Measurements from ENCODE around the gene LILRA6. TPM values are rescaled to one million over a fixed set of nuclear protein-coding genes. Genes with fewer than 3 reads are reported as not detected.
"Not testable (repeated sequence)": the region's sequence is repeated elsewhere in the genome, so short reads cannot be mapped to it uniquely, and the experiment has no call there.

The LILRA6 gene
- polyA plus RNA-seq, 4 donors, result 0.27 to 1.6 (median 0.53) TPM; not detected in 1

DNA sequence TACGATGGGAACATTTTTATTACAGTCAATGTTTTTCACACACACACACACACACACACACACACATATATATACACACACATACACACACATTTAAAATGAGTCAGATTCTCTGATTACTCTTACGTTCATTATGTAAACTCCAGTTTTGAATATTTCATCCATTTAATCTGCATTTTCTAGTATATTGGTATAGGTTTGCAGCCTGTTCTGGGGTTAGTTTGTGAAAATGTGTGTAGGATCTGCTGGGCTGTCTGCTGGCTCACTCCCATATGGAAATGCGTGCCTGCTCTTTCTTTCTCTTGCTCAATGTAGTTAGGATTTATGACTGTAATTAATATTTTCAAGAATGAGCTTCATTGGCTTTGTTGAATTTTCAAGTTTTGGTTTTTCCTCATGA is 31.2 kb upstream of the LILRA6 start:
- Histone ChIP-seq H3K27ac (ENCODE audit: low read depth in 1 of 3, low read length in 2 of 3) (no peak overlapping the region), H3K4me3 (ENCODE audit: low read depth in 1 of 3, low read length in 3 of 3) (no peak overlapping the region), H3K4me1 (ENCODE audit: control insufficient read depth in 3 of 3, insufficient read depth in 2 of 3, low read depth in 1 of 3, low read length in 2 of 3) (no peaks in the 10 kb centered on the region), H3K27me3 (ENCODE audit: control insufficient read depth in 3 of 3, insufficient read depth in 3 of 3, low read length in 3 of 3) (no peaks in the 10 kb centered on the region), H3K9me3 (ENCODE audit: control insufficient read depth in 2 of 2, insufficient read depth in 1 of 2, low read depth in 1 of 2, low read length in 1 of 2) (no peaks in the 10 kb centered on the region), H3K36me3 (ENCODE audit: control insufficient read depth in 3 of 3, insufficient read depth in 2 of 3, low read depth in 1 of 3, low read length in 3 of 3) (no peaks in the 10 kb centered on the region)
- WGBS, 3 donors, result 24 to 53% (median 41%) methylated on average over 3 of the region's 3 CpGs
- DNase-seq (no peak), FAIRE-seq (no peak)

DNA sequence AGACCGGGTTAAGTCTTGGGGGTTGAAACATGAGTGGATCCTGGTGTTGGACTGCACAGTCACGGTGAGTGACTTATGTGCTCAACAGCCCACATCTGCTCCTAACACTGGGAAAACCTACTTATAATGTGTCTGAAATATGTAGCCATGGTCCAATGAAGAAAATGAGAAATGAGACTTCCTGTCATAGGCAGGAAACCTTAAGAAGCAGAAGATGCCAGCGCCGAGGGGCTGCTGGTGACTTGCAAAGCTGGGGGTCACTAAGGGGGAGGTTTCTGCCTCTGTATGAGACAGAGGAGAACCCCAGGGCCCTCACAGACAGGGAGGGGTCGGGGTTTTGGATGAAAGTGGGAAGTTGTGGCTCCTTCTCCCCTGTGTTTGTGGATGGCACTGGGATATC is 29.6 kb upstream of the LILRA6 start:
- not testable (repeated sequence) for H3K27me3 ChIP-seq (ENCODE audit: control insufficient read depth in 3 of 3, insufficient read depth in 3 of 3, low read length in 3 of 3); H3K4me1 ChIP-seq (ENCODE audit: control insufficient read depth in 3 of 3, insufficient read depth in 2 of 3, low read depth in 1 of 3, low read length in 2 of 3); H3K36me3 ChIP-seq (ENCODE audit: control insufficient read depth in 3 of 3, insufficient read depth in 2 of 3, low read depth in 1 of 3, low read length in 3 of 3); FAIRE-seq; DNase-seq; H3K4me3 ChIP-seq (ENCODE audit: low read depth in 1 of 3, low read length in 3 of 3); H3K27ac ChIP-seq (ENCODE audit: low read depth in 1 of 3, low read length in 2 of 3); H3K9me3 ChIP-seq (ENCODE audit: control insufficient read depth in 2 of 2, insufficient read depth in 1 of 2, low read depth in 1 of 2, low read length in 1 of 2)
- WGBS, 3 donors, result 53 to 64% (median 55%) methylated on average over 5 of the region's 5 CpGs

DNA sequence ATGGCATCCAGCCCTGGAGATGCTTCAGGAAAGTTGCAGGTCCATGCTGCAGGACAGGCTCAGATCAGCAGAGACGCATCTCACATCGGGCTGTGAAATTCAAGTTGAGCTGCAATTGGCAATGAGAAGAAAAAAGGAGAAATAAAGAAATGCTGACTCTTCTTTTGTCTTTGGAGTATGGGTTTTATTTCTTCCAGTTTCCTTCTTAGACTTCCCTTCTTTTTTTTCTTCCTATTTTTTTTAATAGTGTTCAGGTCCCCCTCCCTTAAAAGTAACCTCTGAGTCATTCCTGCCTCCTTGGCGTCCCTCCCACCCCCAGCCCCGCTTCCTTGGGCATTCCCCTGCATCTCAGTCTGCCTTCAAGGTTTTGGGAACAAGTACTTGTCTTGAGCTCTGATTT is 29.0 kb upstream of the LILRA6 start:
- not testable (repeated sequence) for FAIRE-seq; H3K4me3 ChIP-seq (ENCODE audit: low read depth in 1 of 3, low read length in 3 of 3); H3K27ac ChIP-seq (ENCODE audit: low read depth in 1 of 3, low read length in 2 of 3); DNase-seq; H3K36me3 ChIP-seq (ENCODE audit: control insufficient read depth in 3 of 3, insufficient read depth in 2 of 3, low read depth in 1 of 3, low read length in 3 of 3); H3K9me3 ChIP-seq (ENCODE audit: control insufficient read depth in 2 of 2, insufficient read depth in 1 of 2, low read depth in 1 of 2, low read length in 1 of 2); H3K27me3 ChIP-seq (ENCODE audit: control insufficient read depth in 3 of 3, insufficient read depth in 3 of 3, low read length in 3 of 3); H3K4me1 ChIP-seq (ENCODE audit: control insufficient read depth in 3 of 3, insufficient read depth in 2 of 3, low read depth in 1 of 3, low read length in 2 of 3)
- 31 to 64% (median 63%) methylated on average over 2 to 4 of the region's 4 CpGs for WGBS, 3 donors

DNA sequence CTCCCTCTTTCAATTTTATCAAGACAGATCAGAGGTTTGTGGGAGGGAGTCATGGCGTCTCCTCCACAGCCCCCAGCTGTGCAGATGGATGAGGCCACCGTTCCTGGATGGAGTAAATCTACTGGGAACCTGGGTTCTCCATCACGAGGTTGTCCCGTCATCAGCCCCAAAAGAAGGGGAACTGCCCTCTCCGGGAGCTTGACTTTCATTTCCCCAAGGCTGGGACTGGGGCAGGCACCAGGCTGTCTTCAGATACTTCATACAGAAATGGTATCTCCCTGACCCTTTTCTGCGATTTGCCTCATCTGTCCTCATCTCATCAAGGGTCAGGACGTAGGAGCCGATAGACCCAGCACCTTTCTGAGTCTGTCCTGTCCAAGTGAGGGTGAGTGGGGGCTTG is 28.5 kb upstream of the LILRA6 start:
- no peak for DNase-seq
- Histone ChIP-seq H3K4me3 (ENCODE audit: low read depth in 1 of 3, low read length in 3 of 3) (no peak overlapping the region), H3K9me3 (ENCODE audit: control insufficient read depth in 2 of 2, insufficient read depth in 1 of 2, low read depth in 1 of 2, low read length in 1 of 2) (no peaks in the 10 kb centered on the region), H3K4me1 (ENCODE audit: control insufficient read depth in 3 of 3, insufficient read depth in 2 of 3, low read depth in 1 of 3, low read length in 2 of 3) (no peaks in the 10 kb centered on the region), H3K27ac (ENCODE audit: low read depth in 1 of 3, low read length in 2 of 3) (no peak overlapping the region), H3K36me3 (ENCODE audit: control insufficient read depth in 3 of 3, insufficient read depth in 2 of 3, low read depth in 1 of 3, low read length in 3 of 3) (no peaks in the 10 kb centered on the region), H3K27me3 (ENCODE audit: control insufficient read depth in 3 of 3, insufficient read depth in 3 of 3, low read length in 3 of 3) (no peaks in the 10 kb centered on the region)
- WGBS, 3 donors, result 71 to 82% (median 72%) methylated on average over 8 of the region's 8 CpGs
- FAIRE-seq, result no peak

DNA sequence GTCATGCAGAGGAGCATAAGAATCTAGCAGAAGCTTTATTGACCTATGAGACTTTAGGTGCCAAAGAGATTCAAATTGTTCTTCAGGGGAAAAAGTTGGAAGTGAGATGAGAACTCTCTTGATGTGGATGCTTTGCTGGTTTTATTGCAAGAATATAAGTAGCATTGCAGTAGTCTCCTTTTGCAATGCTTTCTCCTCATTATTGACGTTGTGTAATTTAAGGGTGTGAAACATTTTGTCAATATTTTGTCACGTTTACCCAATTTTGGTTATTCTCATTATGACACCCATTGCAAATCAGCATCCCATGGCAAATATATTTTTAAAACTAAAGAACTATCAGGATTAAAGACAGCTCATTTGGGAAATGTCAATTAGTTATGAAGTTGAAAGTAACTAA is 26.3 kb upstream of the LILRA6 start:
- Histone ChIP-seq H3K4me1 (ENCODE audit: control insufficient read depth in 3 of 3, insufficient read depth in 2 of 3, low read depth in 1 of 3, low read length in 2 of 3) (no peaks in the 10 kb centered on the region), H3K36me3 (ENCODE audit: control insufficient read depth in 3 of 3, insufficient read depth in 2 of 3, low read depth in 1 of 3, low read length in 3 of 3) (no peaks in the 10 kb centered on the region), H3K27me3 (ENCODE audit: control insufficient read depth in 3 of 3, insufficient read depth in 3 of 3, low read length in 3 of 3) (no peaks in the 10 kb centered on the region), H3K9me3 (ENCODE audit: control insufficient read depth in 2 of 2, insufficient read depth in 1 of 2, low read depth in 1 of 2, low read length in 1 of 2) (no peaks in the 10 kb centered on the region), H3K27ac (ENCODE audit: low read depth in 1 of 3, low read length in 2 of 3) (no peak overlapping the region), H3K4me3 (ENCODE audit: low read depth in 1 of 3, low read length in 3 of 3) (no peak overlapping the region)
- 45 to 66% (median 52%) methylated on average over 2 of the region's 2 CpGs for WGBS, 3 donors
- FAIRE-seq (no peak), DNase-seq (no peak)

DNA sequence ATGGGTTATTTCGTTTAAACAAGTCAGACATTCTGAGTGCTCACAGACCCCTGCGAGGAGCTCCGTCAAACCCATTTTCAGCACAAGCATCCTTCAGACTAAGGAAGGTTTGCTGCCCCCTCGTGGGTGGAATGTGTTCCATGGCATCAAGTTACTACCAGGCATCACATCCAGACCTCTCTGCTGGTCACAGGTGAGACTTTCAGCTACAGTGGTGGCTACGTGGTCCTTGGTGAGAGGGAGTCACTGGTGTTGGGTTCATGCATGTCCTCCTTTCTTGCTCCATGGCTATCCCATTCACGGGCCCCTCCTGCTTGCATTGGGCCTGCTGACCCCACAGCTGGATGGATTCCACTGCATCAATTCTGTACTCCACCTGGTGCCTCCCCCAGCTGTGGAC is 23.5 kb upstream of the LILRA6 start:
- no peak overlapping the region for H3K27ac ChIP-seq (ENCODE audit: low read depth in 1 of 3, low read length in 2 of 3)
- no peak overlapping the region for H3K4me3 ChIP-seq (ENCODE audit: low read depth in 1 of 3, low read length in 3 of 3)
- no peak for FAIRE-seq
- no peaks in the 10 kb centered on the region for H3K4me1 ChIP-seq (ENCODE audit: control insufficient read depth in 3 of 3, insufficient read depth in 2 of 3, low read depth in 1 of 3, low read length in 2 of 3)
- H3K9me3 ChIP-seq (ENCODE audit: control insufficient read depth in 2 of 2, insufficient read depth in 1 of 2, low read depth in 1 of 2, low read length in 1 of 2), result no peaks in the 10 kb centered on the region
- DNase-seq, result peak; percentile 61 to 79
- 3 to 7% (median 6%) methylated on average over 6 of the region's 6 CpGs for WGBS, 3 donors
- H3K36me3 ChIP-seq (ENCODE audit: control insufficient read depth in 3 of 3, insufficient read depth in 2 of 3, low read depth in 1 of 3, low read length in 3 of 3), result no peaks in the 10 kb centered on the region
- no peaks in the 10 kb centered on the region for H3K27me3 ChIP-seq (ENCODE audit: control insufficient read depth in 3 of 3, insufficient read depth in 3 of 3, low read length in 3 of 3)

DNA sequence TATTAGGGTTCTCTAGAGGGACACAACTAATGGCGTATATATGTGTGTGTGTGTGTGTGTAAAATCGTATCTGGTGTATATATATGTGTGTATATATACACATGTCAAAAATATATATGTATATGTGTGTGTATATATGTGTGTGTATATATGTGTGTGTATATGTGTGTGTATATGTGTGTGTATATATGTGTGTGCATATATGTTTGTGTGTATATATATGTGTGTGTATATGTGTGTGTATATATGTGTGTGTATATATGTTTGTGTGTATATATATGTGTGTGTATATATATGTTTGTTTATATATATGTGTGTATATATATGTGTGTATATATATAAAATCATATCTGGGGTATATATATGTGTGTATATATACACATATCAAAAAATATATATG is 19.9 kb upstream of the LILRA6 start:
- H3K9me3 ChIP-seq (ENCODE audit: control insufficient read depth in 2 of 2, insufficient read depth in 1 of 2, low read depth in 1 of 2, low read length in 1 of 2), result no peaks in the 10 kb centered on the region
- WGBS, 3 donors, result 79 to 89% (median 84%) methylated on average over 2 of the region's 2 CpGs
- FAIRE-seq (no peak), DNase-seq (no peak)
- no peaks in the 10 kb centered on the region for H3K4me1 ChIP-seq (ENCODE audit: control insufficient read depth in 3 of 3, insufficient read depth in 2 of 3, low read depth in 1 of 3, low read length in 2 of 3)
- no peak overlapping the region for H3K27ac ChIP-seq (ENCODE audit: low read depth in 1 of 3, low read length in 2 of 3)
- no peak overlapping the region for H3K4me3 ChIP-seq (ENCODE audit: low read depth in 1 of 3, low read length in 3 of 3)
- H3K27me3 ChIP-seq (ENCODE audit: control insufficient read depth in 3 of 3, insufficient read depth in 3 of 3, low read length in 3 of 3), result no peaks in the 10 kb centered on the region
- H3K36me3 ChIP-seq (ENCODE audit: control insufficient read depth in 3 of 3, insufficient read depth in 2 of 3, low read depth in 1 of 3, low read length in 3 of 3), result no peaks in the 10 kb centered on the region

DNA sequence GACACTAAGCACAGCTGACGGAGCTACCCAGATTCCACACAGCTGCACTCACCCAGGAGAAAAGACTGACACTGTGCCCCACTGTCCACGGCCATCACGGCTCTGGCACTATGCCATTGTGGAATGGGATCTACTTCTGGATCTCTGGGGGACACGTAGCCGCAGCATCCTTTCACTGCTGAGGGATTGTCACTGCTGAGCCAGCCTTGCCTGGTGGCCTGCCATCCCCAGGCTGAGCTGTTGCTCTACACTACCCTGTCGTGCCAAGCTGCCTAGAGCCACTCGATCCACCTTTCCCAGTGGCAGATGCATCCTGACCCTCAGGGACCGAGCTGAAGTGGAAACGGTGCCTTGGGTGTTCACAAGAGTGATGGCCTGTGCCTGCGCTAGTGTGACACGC is 19.5 kb upstream of the LILRA6 start:
- Histone ChIP-seq H3K9me3 (ENCODE audit: control insufficient read depth in 2 of 2, insufficient read depth in 1 of 2, low read depth in 1 of 2, low read length in 1 of 2) (no peaks in the 10 kb centered on the region), H3K27me3 (ENCODE audit: control insufficient read depth in 3 of 3, insufficient read depth in 3 of 3, low read length in 3 of 3) (no peaks in the 10 kb centered on the region), H3K27ac (ENCODE audit: low read depth in 1 of 3, low read length in 2 of 3) (no peak overlapping the region), H3K4me3 (ENCODE audit: low read depth in 1 of 3, low read length in 3 of 3) (no peak overlapping the region), H3K36me3 (ENCODE audit: control insufficient read depth in 3 of 3, insufficient read depth in 2 of 3, low read depth in 1 of 3, low read length in 3 of 3) (no peaks in the 10 kb centered on the region), H3K4me1 (ENCODE audit: control insufficient read depth in 3 of 3, insufficient read depth in 2 of 3, low read depth in 1 of 3, low read length in 2 of 3) (no peaks in the 10 kb centered on the region)
- 73 to 80% (median 74%) methylated on average over 11 of the region's 11 CpGs for WGBS, 3 donors
- FAIRE-seq (no peak), DNase-seq (no peak)

DNA sequence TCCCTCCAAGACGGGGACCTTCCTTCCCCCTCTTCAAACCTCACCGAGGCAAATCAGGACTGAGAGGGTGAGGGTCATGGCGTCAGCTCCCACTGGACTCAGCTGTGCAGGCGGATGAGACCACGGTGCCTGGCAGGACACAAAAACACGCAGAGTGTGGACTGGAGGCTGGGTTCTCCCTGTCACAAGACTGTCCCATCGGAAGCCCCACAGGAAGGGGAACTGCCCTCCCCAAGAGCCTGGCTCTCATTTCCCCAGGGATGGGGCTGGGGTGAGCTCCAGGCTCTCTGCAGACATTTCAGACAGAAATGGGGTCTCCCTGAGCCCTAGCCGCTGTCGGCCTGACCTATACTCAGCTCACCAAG is 14.5 kb upstream of the LILRA6 start, which contains the start of gene LILRB5:
Gene LILRB5 (minus strand): TSS at position 158 of the 365 bp plus-strand sequence. CDS start 80 bp downstream, at position 78.
- peaks cover 0 to 3% (median 0%) of the 10 kb centered on the region in 3 donors for H3K27me3 ChIP-seq (ENCODE audit: control insufficient read depth in 3 of 3, insufficient read depth in 3 of 3, low read length in 3 of 3)
- H3K4me3 ChIP-seq (ENCODE audit: low read depth in 1 of 3, low read length in 3 of 3), result no peak within 1 kb of the TSS
- H3K9me3 ChIP-seq (ENCODE audit: control insufficient read depth in 2 of 2, insufficient read depth in 1 of 2, low read depth in 1 of 2, low read length in 1 of 2), result no peaks in the 10 kb centered on the region
- DNase-seq (no peak), FAIRE-seq (no peak)
- H3K36me3 ChIP-seq (ENCODE audit: control insufficient read depth in 3 of 3, insufficient read depth in 2 of 3, low read depth in 1 of 3, low read length in 3 of 3), result no peaks in the 10 kb centered on the region
- H3K4me1 ChIP-seq (ENCODE audit: control insufficient read depth in 3 of 3, insufficient read depth in 2 of 3, low read depth in 1 of 3, low read length in 2 of 3), result no peaks in the 10 kb centered on the region
- WGBS, 3 donors, result 67 to 69% (median 69%) methylated on average over 9 of the region's 9 CpGs
- no peak within 1 kb of the TSS for H3K27ac ChIP-seq (ENCODE audit: low read depth in 1 of 3, low read length in 2 of 3)
